K562 (cell line): ENCODE measurements around the gene SON. TPM values are rescaled to one million over a fixed set of nuclear protein-coding genes. Genes with fewer than 3 reads are reported as not detected.

Experiments
- ASH1L ChIP-seq: fragments of 450-650 bp; IDR thresholded peaks from 2 replicates; pipeline ENCODE4 v1.6.1; 2018; ENCODE audit warnings: borderline replicate concordance, mild to moderate bottlenecking, low read depth; ENCODE audit not compliant: partially characterized antibody
- BDP1 ChIP-seq: IDR thresholded peaks from 3 replicates; pipeline ENCODE4 v1.6.1; 2011; ENCODE audit not compliant: insufficient read length, insufficient read depth
- CBX3 ChIP-seq, 2 experiments: IDR thresholded peaks; 1 replicate in 1 of 2; 2 replicates in 1 of 2; pipeline ENCODE4 v1.6.1; 2012; ENCODE audit warnings: inconsistent platforms in 2 of 2, low read length in 2 of 2, borderline replicate concordance in 1 of 2, control low read depth in 1 of 2
- CCAR2 ChIP-seq: fragments of 200-400 bp; formaldehyde crosslinking; IDR thresholded peaks from 2 replicates; pipeline ENCODE4 v1.6.1; 2017; ENCODE audit warnings: mild to moderate bottlenecking, low read depth, low read length
- CREM ChIP-seq: IDR thresholded peaks from 2 replicates; pipeline ENCODE4 v1.6.1; 2014; ENCODE audit warnings: antibody characterized with exemption, low read depth
- ELF4 ChIP-seq: fragments of 450-650 bp; formaldehyde crosslinking; IDR thresholded peaks from 2 replicates; pipeline ENCODE4 v1.4.0; 2022; ENCODE audit warnings: missing genetic modification characterization
- ERF ChIP-seq: fragments of 450-650 bp; formaldehyde crosslinking; IDR thresholded peaks from 2 replicates; pipeline ENCODE4 v1.4.0; 2020; ENCODE audit warnings: mild to moderate bottlenecking, mixed read lengths
- GATAD2A ChIP-seq: fragments of 450-650 bp; IDR thresholded peaks from 2 replicates; pipeline ENCODE4 v1.6.1; 2017
- GTF3C2 ChIP-seq: IDR thresholded peaks from 3 replicates; pipeline ENCODE4 v1.6.1; 2011; ENCODE audit warnings: borderline replicate concordance, mild to moderate bottlenecking, moderate library complexity; ENCODE audit not compliant: insufficient read length; ENCODE audit errors: extremely low read depth
- HDAC1 ChIP-seq, 2 experiments: fragments of 450-650 bp; IDR thresholded peaks; 2 replicates each; pipeline ENCODE4 v1.6.1; 2016 to 2017; ENCODE audit warnings: inconsistent platforms in 1 of 2, mild to moderate bottlenecking in 1 of 2, moderate library complexity in 1 of 2
- HMBOX1 ChIP-seq: sonication (generic); IDR thresholded peaks from 2 replicates; pipeline ENCODE4 v1.6.1; 2016
- ILF3 ChIP-seq: fragments of 450-650 bp; IDR thresholded peaks from 2 replicates; pipeline ENCODE4 v1.6.1; 2018; ENCODE audit warnings: antibody characterized with exemption, mild to moderate bottlenecking, moderate library complexity, borderline replicate concordance
- MCM3 ChIP-seq: fragments of 450-650 bp; IDR thresholded peaks from 2 replicates; pipeline ENCODE4 v1.6.1; 2016
- MTA2 ChIP-seq: fragments of 450-650 bp; IDR thresholded peaks from 2 replicates; pipeline ENCODE4 v1.6.1; 2016; ENCODE audit warnings: low read depth
- MTF1 ChIP-seq: fragments of 250-450 bp; sonication (Bioruptor Pico); IDR thresholded peaks from 2 replicates; pipeline ENCODE4 v1.9.0; 2021; ENCODE audit warnings: moderate library complexity, mild to moderate bottlenecking, inconsistent platforms, borderline replicate concordance
- NCOR1 ChIP-seq: fragments of 450-650 bp; IDR thresholded peaks from 2 replicates; pipeline ENCODE4 v1.6.1; 2016; ENCODE audit warnings: mild to moderate bottlenecking, moderate library complexity
- PHF20 ChIP-seq: fragments of 450-650 bp; IDR thresholded peaks from 2 replicates; pipeline ENCODE4 v1.6.1; 2018; ENCODE audit not compliant: partially characterized antibody
- RB1 ChIP-seq: fragments of 450-650 bp; IDR thresholded peaks from 2 replicates; pipeline ENCODE4 v1.6.1; 2017; ENCODE audit warnings: low read depth, mild to moderate bottlenecking
- RBFOX2 ChIP-seq: fragments of 200-400 bp; formaldehyde crosslinking; IDR thresholded peaks from 2 replicates; pipeline ENCODE4 v1.6.1; 2017; ENCODE audit warnings: low read depth, mild to moderate bottlenecking, low read length, moderate library complexity
- RBM17 ChIP-seq: fragments of 200-400 bp; formaldehyde crosslinking; IDR thresholded peaks from 2 replicates; pipeline ENCODE4 v1.6.1; 2017; ENCODE audit warnings: low read depth, mild to moderate bottlenecking, low read length, borderline replicate concordance
- SP1 ChIP-seq: sonication (generic); formaldehyde crosslinking; IDR thresholded peaks from 2 replicates; pipeline ENCODE4 v1.8.1; 2022; ENCODE audit warnings: mild to moderate bottlenecking, missing genetic modification reagents
- TAF9B ChIP-seq: fragments of 450-650 bp; IDR thresholded peaks from 2 replicates; pipeline ENCODE4 v1.6.1; 2018; ENCODE audit warnings: mild to moderate bottlenecking; ENCODE audit not compliant: partially characterized antibody
- TCF3 ChIP-seq: sonication (generic); formaldehyde crosslinking; IDR thresholded peaks from 2 replicates; pipeline ENCODE4 v1.4.0; 2020; ENCODE audit warnings: mild to moderate bottlenecking, missing genetic modification reagents
- TCFL5 ChIP-seq: fragments of 250-450 bp; sonication (Bioruptor Pico); conservative IDR thresholded peaks from 2 replicates; pipeline ENCODE4 v1.6.1; 2021; ENCODE audit warnings: mild to moderate bottlenecking, moderate library complexity, matching md5 sums
- ZFP36 ChIP-seq: fragments of 150-350 bp; IDR thresholded peaks from 2 replicates; pipeline ENCODE4 v1.6.1; 2018; ENCODE audit warnings: low read length, low read depth; ENCODE audit not compliant: partially characterized antibody
- ZNF143 ChIP-seq: sonication (generic); formaldehyde crosslinking; IDR thresholded peaks from 2 replicates; pipeline ENCODE4 v1.9.0; 2022; ENCODE audit warnings: mild to moderate bottlenecking, missing genetic modification reagents
- ZNF239 ChIP-seq: fragments of 250-450 bp; sonication (Bioruptor Pico); IDR thresholded peaks from 2 replicates; pipeline ENCODE4 v1.4.0; 2020; ENCODE audit warnings: mild to moderate bottlenecking
- ZNF3 ChIP-seq: fragments of 250-450 bp; sonication (Bioruptor Pico); IDR thresholded peaks from 2 replicates; pipeline ENCODE4 v1.5.0; 2021; ENCODE audit warnings: mild to moderate bottlenecking, moderate library complexity
- polyA plus RNA-seq, 8 experiments: library from polyadenylated mRNA; depleted of rRNA in 4 of 8; stranded (reverse) in 5 of 8; unstranded in 3 of 8; fragments of >200 nt; fragmentation: Nextera tagmentation in 2 of 8; fragmentation: Illumina TruSeq in 1 of 8; extraction: Ambion mirVana in 2 of 8; extraction: Trizol in 1 of 8; gene quantifications; 2 replicates each; pipeline versions ENCODE4 v1.2.1 to v1.2.3, GENCODE V29; 2011 to 2014; ENCODE audit warnings: inconsistent platforms in 1 of 8, missing spikeins in 1 of 8
- total RNA-seq, 7 experiments: library from RNA; depleted of rRNA in 6 of 7; stranded (reverse); fragments of >200 nt in 6 of 7; fragmentation: Illumina TruSeq in 2 of 7; extraction: Trizol in 2 of 7; gene quantifications; 2 replicates each; pipeline versions ENCODE4 v1.2.1 to v1.2.3, GENCODE V29; 2011 to 2021; ENCODE audit warnings: low replicate concordance in 1 of 7

The SON gene
- total and polyA plus RNA-seq, 9 of the 15 experiments (the other 6 are each of a cell fraction or from before 2014, with no cell fraction given), result 105 to 742 (median 187) TPM

GRCh38 chr21:33541756-33542639 lies 840 bp upstream of the SON start, which contains the start of gene GART (continued):
- TF ChIP-seq HMBOX1, result no peak
- peak; percentile 59; the same call in 1 of the 2 replicates for TF ChIP-seq ILF3
- TF ChIP-seq ASH1L, result no peak
- TF ChIP-seq MTF1 (CRISPR knock-in tag), result no peak
- no peak for TF ChIP-seq TCFL5 (CRISPR knock-in tag)
- no peak; a peak in 1 of 3 replicates for TF ChIP-seq CBX3 (IDR thresholded peaks at IDR 0.05; ENCODE audit: borderline replicate concordance in 1 of 2, low read length in 2 of 2)
- no peak for TF ChIP-seq GTF3C2
- peak; percentile 79 for TF ChIP-seq TAF9B
- TF ChIP-seq SP1 (CRISPR knock-in tag), result no peak
- TF ChIP-seq ELF4 (CRISPR knock-in tag), result no peak
- TF ChIP-seq RBM17, result no peak
- TF ChIP-seq NCOR1, result peak; percentile 54; the same call in 1 of the 2 replicates
- TF ChIP-seq CREM, result peak; percentile 70
- no peak for TF ChIP-seq ZNF3
- no peak for TF ChIP-seq BDP1
- peak in 1 of 2 experiments; percentile 95; a peak in 1 of 4 replicates for TF ChIP-seq HDAC1 (IDR thresholded peaks at IDR 0.05)
- peak; percentile 10 for TF ChIP-seq ZFP36
- no peak for TF ChIP-seq ZNF239 (CRISPR knock-in tag)
- peak; percentile 89 for TF ChIP-seq RB1
- no peak for TF ChIP-seq MCM3
- peak; percentile 94 for TF ChIP-seq RBFOX2
- no peak for TF ChIP-seq ZNF143 (CRISPR knock-in tag)
- no peak; the same call in 1 of the 2 replicates for TF ChIP-seq TCF3 (CRISPR knock-in tag)
- peak; percentile 36 for TF ChIP-seq PHF20
- no peak for TF ChIP-seq ERF (CRISPR knock-in tag)
- peak; percentile 72 for TF ChIP-seq GATAD2A
- no peak for TF ChIP-seq MTA2
- no peak for TF ChIP-seq CCAR2
